Activated CD8-positive, alpha-beta memory T cell treated with anti-CD3 and anti-CD28 coated beads, Interleukin-2, amount 10 ng/mL, durations not matched to agents 7 days and 5 days (primary cell): ENCODE data around the gene CNTNAP2. TPM values are rescaled to one million over a fixed set of nuclear protein-coding genes. Genes with fewer than 3 reads are reported as not detected.

ENCODE experiments used
- ATAC-seq: fragments of 150-1000 bp; cut with Tn5 transposase; one replicate; pipeline ENCODE4 v1.10.0; 2021; ENCODE audit warnings: moderate library complexity
- CTCF ChIA-PET: fragments of 350-600 bp; sonication (Branson Sonifier 250); formaldehyde crosslinking; loops from one replicate; lab custom pipeline; 2021; ENCODE audit warnings: antibody characterized with exemption; lab: Charles Lee
- DNase-seq: peaks from one replicate; pipeline ENCODE4 v3.0.0-alpha.2; 2020
- H3K27ac Mint-ChIP-seq: one replicate; pipeline ENCODE4 v1.8.0; 2021; ENCODE audit warnings: mild to moderate bottlenecking, mixed read lengths
- H3K27me3 Mint-ChIP-seq: one replicate; pipeline ENCODE4 v1.8.0; 2021; ENCODE audit warnings: mixed read lengths
- H3K36me3 Mint-ChIP-seq: one replicate; pipeline ENCODE4 v1.8.0; 2021; ENCODE audit warnings: mild to moderate bottlenecking, mixed read lengths
- H3K4me1 Mint-ChIP-seq: one replicate; pipeline ENCODE4 v1.8.0; 2021; ENCODE audit warnings: mixed read lengths
- H3K4me3 Mint-ChIP-seq: one replicate; pipeline ENCODE4 v1.8.0; 2021; ENCODE audit warnings: mild to moderate bottlenecking, moderate library complexity, mixed read lengths
- H3K9me3 Mint-ChIP-seq: one replicate; pipeline ENCODE4 v1.8.0; 2022; ENCODE audit warnings: low read depth, mixed read lengths
- total RNA-seq, 2 experiments: library from RNA; stranded (reverse); gene quantifications; one replicate each; pipeline ENCODE4 v1.2.3, GENCODE V29; 2021

CNTNAP2 gene
- total RNA-seq, 2 experiments from 2014 or later = not detected

- Mint-ChIP-seq H3K27me3 (no peaks in the 10 kb centered on the region), H3K27ac (no peak overlapping the region), H3K9me3 (peaks cover 2% of the 10 kb centered on the region), H3K36me3 (no peaks in the 10 kb centered on the region), H3K4me3 (no peak overlapping the region), H3K4me1 (no peaks in the 10 kb centered on the region)
- ATAC-seq (no peak), DNase-seq (no peak)
- CTCF ChIA-PET = no interaction called here
Measured at GRCh38 chr7:147136352-147136751, 1019.8 kb downstream of the CNTNAP2 start.

DNA sequence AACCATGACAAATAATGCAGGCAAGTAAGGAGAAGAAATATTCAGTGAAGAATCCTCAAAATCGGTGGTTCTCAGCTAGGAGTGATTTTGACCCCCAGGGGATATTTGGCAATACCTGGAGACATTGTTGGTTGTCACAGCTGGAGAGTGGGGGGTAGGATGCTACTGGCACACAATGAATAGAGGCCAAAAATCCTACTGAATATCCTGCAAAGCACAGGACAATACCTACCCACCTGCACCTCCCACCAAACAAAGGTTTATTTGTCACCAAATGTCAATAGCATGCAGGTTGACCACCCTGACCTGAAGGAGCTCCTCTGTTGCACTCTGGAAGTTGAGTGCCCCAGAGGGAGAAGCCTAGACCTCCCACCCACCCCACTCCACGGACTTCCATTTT lies 1028.6 kb downstream of the CNTNAP2 start:
- H3K27ac Mint-ChIP-seq = no peak overlapping the region
- no peaks in the 10 kb centered on the region for H3K4me1 Mint-ChIP-seq
- H3K36me3 Mint-ChIP-seq = no peaks in the 10 kb centered on the region
- DNase-seq = no peak
- no peak for ATAC-seq
- CTCF ChIA-PET = no interaction called here
- H3K27me3 Mint-ChIP-seq = no peaks in the 10 kb centered on the region
- no peak overlapping the region for H3K4me3 Mint-ChIP-seq
- peaks cover 11% of the 10 kb centered on the region for H3K9me3 Mint-ChIP-seq

DNA sequence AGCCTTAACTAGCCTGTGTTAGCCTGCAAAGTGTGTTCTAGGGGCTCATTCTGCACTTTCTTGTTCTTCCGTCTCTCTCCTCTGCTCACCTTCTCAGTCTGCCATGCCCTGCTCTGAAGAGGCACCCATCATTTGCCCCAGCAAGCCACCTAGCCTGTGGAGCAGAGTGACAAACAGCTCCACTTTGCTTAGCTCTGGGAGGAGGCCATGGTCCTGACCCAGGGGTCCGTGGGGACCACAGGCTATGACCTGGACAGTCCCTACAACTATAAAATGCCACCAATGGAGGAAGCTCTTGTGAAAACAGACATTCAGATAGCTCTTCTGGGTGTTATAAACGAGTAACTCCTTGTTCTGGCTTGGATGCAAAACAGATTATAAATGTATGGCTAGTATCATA lies 1029.6 kb downstream of the CNTNAP2 start:
- Mint-ChIP-seq H3K4me1 (no peaks in the 10 kb centered on the region), H3K27ac (no peak overlapping the region), H3K36me3 (no peaks in the 10 kb centered on the region), H3K4me3 (no peak overlapping the region), H3K9me3 (peaks cover 9% of the 10 kb centered on the region), H3K27me3 (no peaks in the 10 kb centered on the region)
- ATAC-seq = no peak
- CTCF ChIA-PET = no interaction called here
- no peak for DNase-seq

- H3K9me3 Mint-ChIP-seq = peaks cover 7% of the 10 kb centered on the region
- CTCF ChIA-PET = no interaction called here
- H3K27ac Mint-ChIP-seq = no peak overlapping the region
- no peak for DNase-seq
- no peak for ATAC-seq
- no peaks in the 10 kb centered on the region for H3K36me3 Mint-ChIP-seq
- no peaks in the 10 kb centered on the region for H3K4me1 Mint-ChIP-seq
- no peaks in the 10 kb centered on the region for H3K27me3 Mint-ChIP-seq
- no peak overlapping the region for H3K4me3 Mint-ChIP-seq
Measured at GRCh38 chr7:147151661-147152060, 1035.1 kb downstream of the CNTNAP2 start.

DNA sequence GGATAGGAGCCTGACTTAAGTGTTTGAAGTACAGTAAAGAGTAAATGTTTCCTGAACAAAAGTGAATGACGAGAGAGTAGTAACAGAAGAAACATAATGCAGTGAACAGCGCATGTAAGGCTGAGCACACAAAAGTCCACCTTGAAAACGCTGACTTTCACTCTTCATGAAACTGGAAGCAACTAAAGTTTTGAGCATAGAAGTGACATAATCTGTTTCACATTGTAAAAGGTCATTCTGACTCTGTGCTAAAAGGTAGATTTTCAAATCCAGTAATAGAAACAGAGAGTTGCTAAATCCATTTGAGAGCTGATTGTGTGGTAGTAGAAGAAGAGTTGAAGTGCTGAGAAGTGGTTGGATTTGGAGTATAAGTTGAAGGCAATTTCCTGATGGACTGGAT lies 1037.0 kb downstream of the CNTNAP2 start:
- no peak overlapping the region for H3K4me3 Mint-ChIP-seq
- CTCF ChIA-PET = no interaction called here
- H3K36me3 Mint-ChIP-seq = no peaks in the 10 kb centered on the region
- H3K4me1 Mint-ChIP-seq = no peaks in the 10 kb centered on the region
- H3K27ac Mint-ChIP-seq = no peak overlapping the region
- H3K9me3 Mint-ChIP-seq = peaks cover 7% of the 10 kb centered on the region
- no peak for DNase-seq
- no peaks in the 10 kb centered on the region for H3K27me3 Mint-ChIP-seq
- no peak for ATAC-seq

GRCh38 chr7:147161405-147161804 lies 1044.8 kb downstream of the CNTNAP2 start:
- Mint-ChIP-seq H3K9me3 (peaks cover under 1% of the 10 kb centered on the region), H3K36me3 (no peaks in the 10 kb centered on the region), H3K27ac (no peak overlapping the region), H3K27me3 (no peaks in the 10 kb centered on the region), H3K4me1 (no peaks in the 10 kb centered on the region), H3K4me3 (no peak overlapping the region)
- CTCF ChIA-PET = no interaction called here
- ATAC-seq (no peak), DNase-seq (no peak)

DNA sequence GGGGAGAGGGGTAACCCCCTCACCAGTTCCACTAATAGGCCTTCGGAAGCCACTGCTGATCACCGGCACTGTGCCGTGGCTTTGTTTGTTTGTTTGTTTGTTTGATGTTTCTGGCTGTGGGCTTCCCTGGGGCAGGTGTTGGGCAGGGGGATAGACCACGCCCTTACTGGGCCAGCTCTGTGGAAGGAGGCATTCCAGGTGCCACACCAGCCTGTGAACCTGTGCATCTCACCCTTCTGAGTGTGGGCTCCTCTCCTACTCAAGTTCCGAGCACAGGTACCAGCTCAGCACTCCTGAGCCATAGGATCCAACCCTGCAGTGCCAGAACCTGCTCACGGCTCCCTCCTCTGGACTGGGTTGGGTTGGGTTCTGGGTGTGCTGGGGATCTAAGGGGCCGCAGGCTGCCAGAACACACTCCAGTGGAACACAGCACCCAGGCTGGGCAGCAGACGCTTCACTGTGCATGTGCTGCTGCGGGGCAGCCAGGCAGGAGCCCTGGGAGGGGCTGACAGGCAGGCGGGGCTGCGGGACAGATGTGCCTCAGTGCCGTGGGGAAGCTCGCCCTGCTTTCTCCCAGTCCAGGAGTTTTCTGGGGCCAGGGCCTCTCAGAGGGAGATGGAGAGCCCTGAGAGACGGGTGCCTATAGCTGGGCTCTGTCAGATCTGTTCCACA lies 1053.9 kb downstream of the CNTNAP2 start:
- Mint-ChIP-seq H3K27ac (no peak overlapping the region), H3K4me1 (no peaks in the 10 kb centered on the region), H3K9me3 (peaks cover 14% of the 10 kb centered on the region), H3K4me3 (no peak overlapping the region), H3K27me3 (no peaks in the 10 kb centered on the region), H3K36me3 (no peaks in the 10 kb centered on the region)
- ATAC-seq (no peak), DNase-seq (no peak)
- CTCF ChIA-PET = no interaction called here

- Mint-ChIP-seq H3K4me3 (no peak overlapping the region), H3K27ac (no peak overlapping the region), H3K9me3 (peaks cover 14% of the 10 kb centered on the region), H3K4me1 (no peaks in the 10 kb centered on the region), H3K36me3 (no peaks in the 10 kb centered on the region), H3K27me3 (no peaks in the 10 kb centered on the region)
- ATAC-seq (no peak), DNase-seq (no peak)
- CTCF ChIA-PET = no interaction called here
Measured at GRCh38 chr7:147171013-147171391, 1054.4 kb downstream of the CNTNAP2 start.

- no peaks in the 10 kb centered on the region for H3K27me3 Mint-ChIP-seq
- no peak overlapping the region for H3K4me3 Mint-ChIP-seq
- CTCF ChIA-PET = no interaction called here
- no peaks in the 10 kb centered on the region for H3K4me1 Mint-ChIP-seq
- ATAC-seq (no peak), DNase-seq (no peak)
- no peaks in the 10 kb centered on the region for H3K36me3 Mint-ChIP-seq
- H3K27ac Mint-ChIP-seq = no peak overlapping the region
- peaks cover 5% of the 10 kb centered on the region for H3K9me3 Mint-ChIP-seq
Measured at GRCh38 chr7:147173883-147174282, 1057.3 kb downstream of the CNTNAP2 start.

GRCh38 chr7:147182874-147183273 lies 1066.3 kb downstream of the CNTNAP2 start:
- no peak overlapping the region for H3K4me3 Mint-ChIP-seq
- H3K36me3 Mint-ChIP-seq = no peaks in the 10 kb centered on the region
- H3K9me3 Mint-ChIP-seq = peaks cover 6% of the 10 kb centered on the region
- no peak overlapping the region for H3K27ac Mint-ChIP-seq
- H3K27me3 Mint-ChIP-seq = no peaks in the 10 kb centered on the region
- H3K4me1 Mint-ChIP-seq = no peaks in the 10 kb centered on the region
- CTCF ChIA-PET = interaction anchor here (0.7 kb wide), 1 partner anchor 18 kb away, joined by 3 read pairs; no protein-coding TSS in a partner anchor
- DNase-seq (no peak), ATAC-seq (no peak)

GRCh38 chr7:147183276-147183675 lies 1066.7 kb downstream of the CNTNAP2 start:
- CTCF ChIA-PET = interaction anchor here (0.7 kb wide), 1 partner anchor 17 kb away, joined by 3 read pairs; no protein-coding TSS in a partner anchor
- Mint-ChIP-seq H3K9me3 (peaks cover 6% of the 10 kb centered on the region), H3K4me3 (no peak overlapping the region), H3K36me3 (no peaks in the 10 kb centered on the region), H3K27ac (no peak overlapping the region), H3K27me3 (no peaks in the 10 kb centered on the region), H3K4me1 (no peaks in the 10 kb centered on the region)
- ATAC-seq (no peak), DNase-seq (no peak)

DNA sequence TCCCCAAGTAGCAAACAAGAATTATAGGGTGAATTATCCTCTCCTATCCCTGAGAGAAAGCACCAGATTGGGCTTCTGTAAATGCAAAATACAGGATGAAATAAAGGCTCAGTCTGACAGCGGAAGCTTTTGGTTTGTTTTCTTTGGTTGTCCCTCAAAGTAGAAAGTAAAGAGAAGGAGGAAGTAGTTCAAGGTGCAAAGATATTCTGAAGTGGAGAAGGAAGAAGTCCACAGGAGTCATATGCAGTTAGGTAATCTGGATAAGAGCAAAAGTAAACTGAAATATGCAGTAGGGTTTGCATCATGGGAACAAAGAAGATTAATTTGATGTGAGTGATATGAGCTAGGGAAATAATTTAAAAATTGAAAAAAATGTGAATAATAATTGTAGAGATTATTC lies 1071.9 kb downstream of the CNTNAP2 start:
- Mint-ChIP-seq H3K4me3 (no peak overlapping the region), H3K4me1 (no peaks in the 10 kb centered on the region), H3K27ac (no peak overlapping the region), H3K27me3 (no peaks in the 10 kb centered on the region), H3K36me3 (no peaks in the 10 kb centered on the region), H3K9me3 (peaks cover 6% of the 10 kb centered on the region)
- DNase-seq (no peak), ATAC-seq (no peak)
- CTCF ChIA-PET = no interaction called here

DNA sequence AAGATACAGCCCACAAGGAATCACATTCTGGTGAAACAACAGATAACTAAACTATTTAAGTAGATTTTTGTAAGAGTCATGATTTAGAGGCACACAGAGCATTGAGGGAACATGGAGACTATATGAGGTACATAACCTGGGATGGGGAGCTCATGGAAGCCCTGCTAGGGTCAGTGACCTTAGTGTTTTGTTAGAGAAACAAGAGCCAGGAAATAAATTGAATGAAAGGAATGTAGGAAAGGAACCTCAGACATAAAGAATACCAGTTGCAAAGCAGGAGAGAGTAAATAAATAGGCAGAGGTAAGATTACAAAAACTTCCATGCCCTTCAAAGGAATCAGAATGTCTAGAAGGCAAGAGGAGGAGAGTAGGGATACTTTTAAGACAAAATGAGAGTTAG lies 1076.9 kb downstream of the CNTNAP2 start:
- H3K4me3 Mint-ChIP-seq = no peak overlapping the region
- ATAC-seq = no peak
- H3K27me3 Mint-ChIP-seq = no peaks in the 10 kb centered on the region
- H3K9me3 Mint-ChIP-seq = peaks cover 6% of the 10 kb centered on the region
- no peaks in the 10 kb centered on the region for H3K4me1 Mint-ChIP-seq
- CTCF ChIA-PET = no interaction called here
- DNase-seq = no peak
- no peaks in the 10 kb centered on the region for H3K36me3 Mint-ChIP-seq
- H3K27ac Mint-ChIP-seq = no peak overlapping the region

DNA sequence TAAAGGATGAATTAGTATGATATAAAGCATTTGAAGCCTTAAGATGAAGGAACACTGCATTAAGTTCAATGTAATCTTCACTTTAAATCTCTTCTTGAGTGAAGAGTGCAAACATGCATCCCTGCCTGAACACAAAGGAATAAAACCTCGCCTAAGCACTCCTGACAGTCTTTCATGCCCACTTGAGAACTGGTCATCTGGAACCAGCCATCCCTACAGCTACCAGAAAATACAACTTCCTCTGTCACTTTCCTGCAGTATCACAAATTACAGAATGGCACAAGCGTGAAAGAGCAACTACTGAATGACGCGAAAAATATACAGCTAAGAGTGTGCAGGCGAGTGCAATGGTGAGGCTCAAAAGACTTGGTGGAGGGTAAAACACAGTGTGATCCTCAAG lies 1079.9 kb downstream of the CNTNAP2 start:
- no peak overlapping the region for H3K27ac Mint-ChIP-seq
- ATAC-seq (no peak), DNase-seq (no peak)
- H3K9me3 Mint-ChIP-seq = peaks cover 12% of the 10 kb centered on the region
- no peaks in the 10 kb centered on the region for H3K27me3 Mint-ChIP-seq
- no peak overlapping the region for H3K4me3 Mint-ChIP-seq
- CTCF ChIA-PET = no interaction called here
- H3K4me1 Mint-ChIP-seq = no peaks in the 10 kb centered on the region
- H3K36me3 Mint-ChIP-seq = no peaks in the 10 kb centered on the region
